Fibroblast of lung (primary cell): ENCODE data around the gene TARP.

ENCODE experiments used
- DNase-seq, 2 donors: peaks; one replicate each; pipeline versions ENCODE4 v3.0.0 to v3.0.0-alpha.2; 2010; ENCODE audit warnings: low read depth in 2 of 2
- H2AFZ ChIP-seq: 2 replicates; pipeline ENCODE4 v1.5.1; 2012; ENCODE audit warnings: low read length, control low read depth, inconsistent platforms
- H3K27ac ChIP-seq: 2 replicates; pipeline ENCODE4 v1.5.1; 2011; ENCODE audit warnings: low read length, control low read depth; ENCODE audit not compliant: insufficient read depth
- H3K27me3 ChIP-seq: 2 replicates; pipeline ENCODE4 v1.5.1; 2011; ENCODE audit warnings: mild to moderate bottlenecking, low read length; ENCODE audit not compliant: control insufficient read depth, insufficient read depth
- H3K36me3 ChIP-seq: 2 replicates; pipeline ENCODE4 v1.5.1; 2011; ENCODE audit warnings: low read length; ENCODE audit not compliant: control insufficient read depth, insufficient read depth
- H3K4me1 ChIP-seq: 2 replicates; pipeline ENCODE4 v1.5.1; 2011; ENCODE audit warnings: low read length; ENCODE audit not compliant: control insufficient read depth, insufficient read depth; ENCODE audit errors: extremely low read depth
- H3K4me2 ChIP-seq: 2 replicates; pipeline ENCODE4 v1.5.1; 2011; ENCODE audit warnings: low read length, control low read depth; ENCODE audit not compliant: insufficient read depth; ENCODE audit errors: extremely low read depth
- H3K4me3 ChIP-seq, 4 experiments: fragments of 200-600 bp in 1 of 4; sonication (generic) in 1 of 4; replicated peaks in 1 of 4; 2 replicates each; pipeline ENCODE4 v1.5.1; 2011 to 2016; ENCODE audit warnings: low read length in 4 of 4, low read depth in 3 of 4, mild to moderate bottlenecking in 3 of 4, control low read depth in 2 of 4, inconsistent platforms in 1 of 4, mixed read lengths in 1 of 4; ENCODE audit not compliant: insufficient read depth in 1 of 4; ENCODE audit errors: control extremely low read depth in 1 of 4
- H3K79me2 ChIP-seq: 2 replicates; pipeline ENCODE4 v1.5.1; 2012; ENCODE audit warnings: mild to moderate bottlenecking, low read length, inconsistent platforms; ENCODE audit not compliant: control insufficient read depth, insufficient read depth
- H3K9ac ChIP-seq: 2 replicates; pipeline ENCODE4 v1.5.1; 2011; ENCODE audit warnings: mild to moderate bottlenecking, low read length, control low read depth; ENCODE audit not compliant: insufficient read depth
- H3K9me3 ChIP-seq: 2 replicates; pipeline ENCODE4 v1.5.1; 2012; ENCODE audit warnings: low read depth, low read length; ENCODE audit not compliant: control insufficient read depth, insufficient read depth
- H4K20me1 ChIP-seq: 2 replicates; pipeline ENCODE4 v1.5.1; 2011; ENCODE audit warnings: low read length; ENCODE audit not compliant: control insufficient read depth, insufficient read depth; ENCODE audit errors: extremely low read depth
- CTCF ChIP-seq, 2 donors: IDR thresholded peaks in 1 of 2; conservative IDR thresholded peaks in 1 of 2; 1 replicate in 1 of 2; 2 replicates in 1 of 2; pipeline ENCODE4 v1.5.1; 2011 to 2012; ENCODE audit warnings: low read length in 2 of 2, control low read depth in 1 of 2, inconsistent platforms in 1 of 2, low read depth in 1 of 2, mild to moderate bottlenecking in 1 of 2
- EZH2 ChIP-seq: IDR thresholded peaks from 2 replicates; pipeline ENCODE4 v1.5.1; 2012; ENCODE audit warnings: low read length, control low read depth, mild to moderate bottlenecking; ENCODE audit errors: missing control alignments

TARP gene

GRCh38 chr7:38319873-38320272 is 46.4 kb upstream of the TARP start:
- H2AFZ ChIP-seq: no peak overlapping the region
- no peaks in the 10 kb centered on the region for H3K27me3 ChIP-seq
- no peaks in the 10 kb centered on the region for H3K9me3 ChIP-seq
- no peak overlapping the region for H3K9ac ChIP-seq
- no peak overlapping the region for H3K4me2 ChIP-seq
- TF ChIP-seq CTCF (conservative IDR thresholded peaks at IDR 0.05 in 1 of 2, IDR thresholded peaks at IDR 0.05 in 1 of 2; ENCODE audit: low read depth in 1 of 2, low read length in 2 of 2): no peak
- H3K79me2 ChIP-seq: no peaks in the 10 kb centered on the region
- H3K36me3 ChIP-seq: no peaks in the 10 kb centered on the region
- no peak overlapping the region for H3K4me3 ChIP-seq
- H4K20me1 ChIP-seq: no peaks in the 10 kb centered on the region
- H3K4me1 ChIP-seq: peaks cover 3% of the 10 kb centered on the region
- DNase-seq: no peak
- H3K27ac ChIP-seq: no peak overlapping the region

- no peaks in the 10 kb centered on the region for H3K36me3 ChIP-seq
- TF ChIP-seq EZH2 (no peak), CTCF (conservative IDR thresholded peaks at IDR 0.05 in 1 of 2, IDR thresholded peaks at IDR 0.05 in 1 of 2; ENCODE audit: low read depth in 1 of 2, low read length in 2 of 2) (peak; percentile 71 to 75)
- no peaks in the 10 kb centered on the region for H3K27me3 ChIP-seq
- H3K4me2 ChIP-seq: no peak overlapping the region
- peak; percentile 73 to 85 for DNase-seq
- H3K27ac ChIP-seq: no peak overlapping the region
- H3K79me2 ChIP-seq: no peaks in the 10 kb centered on the region
- H2AFZ ChIP-seq: no peak overlapping the region
- no peaks in the 10 kb centered on the region for H3K9me3 ChIP-seq
- H4K20me1 ChIP-seq: no peaks in the 10 kb centered on the region
- H3K4me1 ChIP-seq: peaks cover 3% of the 10 kb centered on the region
- H3K9ac ChIP-seq: no peak overlapping the region
- no peak overlapping the region for H3K4me3 ChIP-seq
These were observed 45.5 kb upstream of the TARP start for GRCh38 chr7:38318803-38319416.

- no peak overlapping the region for H3K4me2 ChIP-seq
- H3K4me3 ChIP-seq: no peak overlapping the region
These were observed 44.8 kb upstream of the TARP start for GRCh38 chr7:38318241-38318640.

More at GRCh38 chr7:38318241-38318640, 44.8 kb upstream of the TARP start:
- Histone ChIP-seq H3K27ac (no peak overlapping the region), H4K20me1 (no peaks in the 10 kb centered on the region), H3K4me1 (peaks cover 3% of the 10 kb centered on the region), H3K79me2 (no peaks in the 10 kb centered on the region), H3K9ac (no peak overlapping the region), H3K36me3 (no peaks in the 10 kb centered on the region), H3K27me3 (no peaks in the 10 kb centered on the region), H2AFZ (no peak overlapping the region), H3K9me3 (no peaks in the 10 kb centered on the region)
- DNase-seq: no peak
- no peak for TF ChIP-seq EZH2
- no peak for TF ChIP-seq CTCF (conservative IDR thresholded peaks at IDR 0.05 in 1 of 2, IDR thresholded peaks at IDR 0.05 in 1 of 2; ENCODE audit: low read depth in 1 of 2, low read length in 2 of 2)
